CD4-positive, alpha-beta T cell (primary cell): ENCODE measurements around the gene NFATC1. TPM values are rescaled to one million over a fixed set of nuclear protein-coding genes. Genes with fewer than 3 reads are reported as not detected.

Experiments
- ATAC-seq: fragments of 200-7000 bp; cut with Tn5 transposase; one replicate; pipeline ENCODE4 v1.10.0; 2022; ENCODE audit warnings: mild to moderate bottlenecking; ENCODE audit not compliant: poor library complexity
- CTCF ChIA-PET: fragments of 350-600 bp; sonication (Branson Sonifier 250); formaldehyde crosslinking; loops from one replicate; lab custom pipeline; 2021; ENCODE audit warnings: antibody characterized with exemption, inconsistent platforms; lab: Charles Lee
- POLR2A ChIA-PET: fragments of 350-600 bp; sonication (Branson Sonifier 250); formaldehyde crosslinking; loops from one replicate; lab custom pipeline; 2021; ENCODE audit warnings: antibody characterized with exemption, inconsistent platforms; lab: Charles Lee
- DNase-seq, 14 experiments: peaks; one replicate each; pipeline ENCODE4 v3.0.0-alpha.2; 2013 to 2020; ENCODE audit warnings: mixed read lengths in 2 of 14
- H3K27ac ChIP-seq, 2 donors: one replicate each; pipeline versions ENCODE4 v1.5.1 to v1.7.0; 2013; ENCODE audit warnings: low read length in 2 of 2, low read depth in 1 of 2, mild to moderate bottlenecking in 1 of 2
- H3K27me3 ChIP-seq, 2 experiments: 1 replicate in 1 of 2; 2 replicates in 1 of 2; pipeline versions ENCODE4 v1.6.1 to v1.7.0; 2013; ENCODE audit warnings: low read length in 2 of 2, control low read depth in 1 of 2, mild to moderate bottlenecking in 1 of 2, moderate library complexity in 1 of 2; ENCODE audit not compliant: insufficient read depth in 2 of 2, control insufficient read depth in 1 of 2
- H3K36me3 ChIP-seq: one replicate; pipeline ENCODE4 v1.6.1; 2013; ENCODE audit warnings: low read length, control low read depth; ENCODE audit not compliant: insufficient read depth
- H3K4me1 ChIP-seq: one replicate; pipeline ENCODE4 v1.6.1; 2013; ENCODE audit warnings: low read length, control low read depth; ENCODE audit not compliant: insufficient read depth
- H3K4me3 ChIP-seq: one replicate; pipeline ENCODE4 v1.5.1; 2013; ENCODE audit warnings: mild to moderate bottlenecking, low read length, moderate library complexity
- H3K9me3 ChIP-seq, 2 experiments: 1 replicate in 1 of 2; 2 replicates in 1 of 2; pipeline versions ENCODE4 v1.6.1 to v1.7.0; 2013; ENCODE audit warnings: low read length in 2 of 2, mild to moderate bottlenecking in 2 of 2, control low read depth in 1 of 2, moderate library complexity in 1 of 2; ENCODE audit not compliant: control insufficient read depth in 1 of 2, insufficient read depth in 1 of 2
- H3K27ac Mint-ChIP-seq: one replicate; pipeline ENCODE4 v1.8.0; 2020; ENCODE audit warnings: mixed read lengths
- H3K27me3 Mint-ChIP-seq: one replicate; pipeline ENCODE4 v1.8.0; 2021; ENCODE audit warnings: mixed read lengths
- H3K36me3 Mint-ChIP-seq: one replicate; pipeline ENCODE4 v1.8.0; 2021; ENCODE audit warnings: low read depth, mixed read lengths
- H3K4me1 Mint-ChIP-seq: one replicate; pipeline ENCODE4 v1.8.0; 2021; ENCODE audit warnings: low read depth, mixed read lengths
- H3K4me3 Mint-ChIP-seq: one replicate; pipeline ENCODE4 v1.8.0; 2020; ENCODE audit warnings: mild to moderate bottlenecking, mixed read lengths
- H3K9me3 Mint-ChIP-seq: one replicate; pipeline ENCODE4 v1.8.0; 2020; ENCODE audit warnings: mixed read lengths
- intact Hi-C, 2 experiments: fragments of 100-400 bp; cut with DNase I in 1 of 2; cut with micrococcal nuclease in 1 of 2; formaldehyde crosslinking; loops; one replicate each; pipeline versions ENCODE4 v1.15.1 to v1.9.0; 2023 to 2025; cut with DNase I, micrococcal nuclease
- total RNA-seq, 174 experiments: library from RNA in 2 of 174; stranded (reverse) in 2 of 174; gene quantifications; one replicate each; pipeline ENCODE4 v1.2.3 and lab custom pipeline; 2021 to 2026
- TF ChIP-seq, protein P1 (sequence below): fragments of 200-600 bp; IDR thresholded peaks from one replicate; pipeline ENCODE4 v1.8.0; 2022; ENCODE audit warnings: antibody characterized with exemption, mild to moderate bottlenecking

The NFATC1 gene
- total RNA-seq, 2 experiments from 2014 or later, result 107 to 113 TPM

DNA sequence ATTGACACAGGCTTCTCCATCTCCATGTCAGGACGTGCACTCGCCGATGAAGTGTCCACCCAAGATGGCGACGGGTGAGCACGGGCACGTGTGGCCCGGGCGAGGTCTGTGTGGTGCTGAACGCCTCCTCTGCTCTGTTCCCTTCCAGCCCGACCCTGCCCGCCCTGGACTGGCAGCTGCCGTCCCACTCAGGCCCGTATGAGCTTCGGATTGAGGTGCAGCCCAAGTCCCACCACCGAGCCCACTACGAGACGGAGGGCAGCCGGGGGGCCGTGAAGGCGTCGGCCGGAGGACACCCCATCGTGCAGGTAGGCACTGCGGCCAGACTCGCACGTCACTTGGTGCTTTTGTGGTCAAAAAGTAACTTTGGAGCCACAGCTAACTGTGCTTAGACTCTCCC is 37.7 kb downstream of the NFATC1 start:
- DNase-seq (no peak), ATAC-seq (no peak)
- Histone ChIP-seq H3K9me3 (no peaks in the 10 kb centered on the region), H3K27me3 (no peaks in the 10 kb centered on the region), H3K27ac (no peak overlapping the region), H3K36me3 (peaks cover 39% of the 10 kb centered on the region), H3K4me1 (peaks cover 44% of the 10 kb centered on the region), H3K4me3 (no peak overlapping the region)
- no peaks in the 10 kb centered on the region for H3K9me3 Mint-ChIP-seq
- no peaks in the 10 kb centered on the region for H3K27me3 Mint-ChIP-seq
- peaks cover 49% of the 10 kb centered on the region for H3K36me3 Mint-ChIP-seq
- no peak overlapping the region for H3K4me3 Mint-ChIP-seq
- intact Hi-C loops, result no loop called here
- ChIA-PET POLR2A (interaction anchor here (0.9 kb wide), 1 partner anchor 246 kb away, joined by 3 read pairs; no protein-coding TSS in a partner anchor), CTCF (no interaction called here)
- TF ChIP-seq, protein P1, sequence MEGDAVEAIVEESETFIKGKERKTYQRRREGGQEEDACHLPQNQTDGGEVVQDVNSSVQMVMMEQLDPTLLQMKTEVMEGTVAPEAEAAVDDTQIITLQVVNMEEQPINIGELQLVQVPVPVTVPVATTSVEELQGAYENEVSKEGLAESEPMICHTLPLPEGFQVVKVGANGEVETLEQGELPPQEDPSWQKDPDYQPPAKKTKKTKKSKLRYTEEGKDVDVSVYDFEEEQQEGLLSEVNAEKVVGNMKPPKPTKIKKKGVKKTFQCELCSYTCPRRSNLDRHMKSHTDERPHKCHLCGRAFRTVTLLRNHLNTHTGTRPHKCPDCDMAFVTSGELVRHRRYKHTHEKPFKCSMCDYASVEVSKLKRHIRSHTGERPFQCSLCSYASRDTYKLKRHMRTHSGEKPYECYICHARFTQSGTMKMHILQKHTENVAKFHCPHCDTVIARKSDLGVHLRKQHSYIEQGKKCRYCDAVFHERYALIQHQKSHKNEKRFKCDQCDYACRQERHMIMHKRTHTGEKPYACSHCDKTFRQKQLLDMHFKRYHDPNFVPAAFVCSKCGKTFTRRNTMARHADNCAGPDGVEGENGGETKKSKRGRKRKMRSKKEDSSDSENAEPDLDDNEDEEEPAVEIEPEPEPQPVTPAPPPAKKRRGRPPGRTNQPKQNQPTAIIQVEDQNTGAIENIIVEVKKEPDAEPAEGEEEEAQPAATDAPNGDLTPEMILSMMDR, result no peak
- no peak overlapping the region for H3K27ac Mint-ChIP-seq
- peaks cover 43% of the 10 kb centered on the region for H3K4me1 Mint-ChIP-seq

DNA sequence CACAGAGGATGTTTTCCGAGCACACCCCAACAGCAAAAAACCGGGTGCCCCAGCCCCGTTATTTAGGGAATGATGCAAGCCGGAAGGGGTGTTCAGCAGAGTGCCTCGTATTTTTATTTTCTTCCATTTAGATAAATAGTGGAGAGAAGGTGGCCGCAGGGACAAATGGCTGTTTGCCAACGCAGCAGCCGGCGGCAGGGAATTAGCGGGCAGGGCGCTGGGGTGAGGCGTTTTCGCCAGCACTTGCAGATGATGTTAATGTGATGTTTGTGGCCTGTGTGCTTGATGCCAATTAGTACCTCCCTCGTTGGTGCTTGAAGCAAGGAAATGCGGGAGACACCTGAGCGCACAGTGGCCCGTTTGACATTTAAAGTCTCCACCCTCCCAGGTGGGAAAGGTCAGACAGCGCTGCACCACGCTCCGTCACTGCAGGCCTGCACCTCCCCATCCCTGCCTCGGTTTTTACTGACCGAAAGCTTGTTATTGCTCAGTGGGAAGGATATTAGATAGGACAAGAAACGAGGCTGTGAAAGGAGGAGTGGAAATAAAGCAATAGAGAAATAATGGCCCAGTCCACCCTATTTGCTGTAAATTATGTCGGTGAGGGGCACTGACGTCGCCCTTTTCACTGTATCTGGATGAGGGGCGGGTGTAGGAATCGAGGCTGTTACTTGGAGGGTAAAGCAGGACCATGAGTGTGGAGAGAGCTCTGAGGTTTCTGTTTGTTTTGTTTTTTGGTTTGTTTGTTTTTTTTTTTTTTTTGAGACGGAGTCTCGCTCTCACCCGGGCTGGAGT is 39.1 kb downstream of the NFATC1 start:
- Histone ChIP-seq H3K9me3 (no peaks in the 10 kb centered on the region), H3K4me3 (no peak overlapping the region), H3K4me1 (peaks cover 57% of the 10 kb centered on the region), H3K27me3 (no peaks in the 10 kb centered on the region), H3K27ac (no peak overlapping the region), H3K36me3 (peaks cover 46% of the 10 kb centered on the region)
- DNase-seq (no peak), ATAC-seq (no peak)
- H3K36me3 Mint-ChIP-seq, result peaks cover 49% of the 10 kb centered on the region
- peak overlapping the region; percentile 48 for H3K4me3 Mint-ChIP-seq
- H3K27me3 Mint-ChIP-seq, result no peaks in the 10 kb centered on the region
- TF ChIP-seq, protein P1, result no peak
- peak overlapping the region; percentile 79 for H3K27ac Mint-ChIP-seq
- POLR2A ChIA-PET, result no interaction called here
- no peaks in the 10 kb centered on the region for H3K9me3 Mint-ChIP-seq
- intact Hi-C loops, result loop anchor here in 1 of 2 experiments (5.0 kb wide), 1 partner anchor 38 kb away; the partner anchor contains the start of gene NFATC1
- H3K4me1 Mint-ChIP-seq, result peaks cover 45% of the 10 kb centered on the region
- CTCF ChIA-PET, result no interaction called here

DNA sequence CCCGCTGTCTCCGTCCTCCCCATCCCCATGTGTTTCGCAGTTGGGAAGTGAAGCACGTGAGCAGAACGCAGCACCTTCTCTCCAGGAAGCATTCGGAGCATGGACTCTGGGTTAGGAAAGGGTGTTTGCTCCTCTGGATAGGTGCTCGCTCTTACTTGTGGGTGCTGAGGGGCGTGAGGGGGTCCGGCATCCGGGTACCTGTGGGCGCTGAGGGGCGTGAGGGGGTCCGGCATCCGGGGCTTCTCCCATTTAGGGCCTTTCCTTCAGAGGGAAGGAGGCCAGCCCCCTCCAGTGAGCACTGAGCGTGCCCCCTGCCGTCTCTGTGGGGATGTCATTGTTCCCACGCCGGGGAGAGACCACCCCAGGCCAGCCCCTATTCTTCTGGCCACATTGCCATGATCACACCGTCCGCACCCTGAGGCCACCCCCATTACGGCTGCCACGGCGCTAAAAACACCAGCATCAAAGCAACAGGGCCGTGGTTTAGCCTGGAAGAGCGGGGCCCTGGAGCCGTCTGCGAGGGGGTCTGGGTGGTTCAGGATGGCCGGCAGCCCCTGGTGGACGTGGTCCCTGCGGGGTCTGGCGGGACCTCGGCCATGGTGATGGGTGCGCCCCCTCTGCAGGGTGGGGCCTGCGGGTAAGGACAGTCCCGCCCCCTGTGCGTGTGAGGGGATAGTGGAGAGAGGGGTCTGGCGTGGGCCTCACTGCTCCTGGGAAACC is 41.0 kb downstream of the NFATC1 start:
- Histone ChIP-seq H3K4me3 (no peak overlapping the region), H3K9me3 (no peaks in the 10 kb centered on the region), H3K36me3 (peaks cover 61% of the 10 kb centered on the region), H3K27me3 (no peaks in the 10 kb centered on the region), H3K4me1 (peaks cover 69% of the 10 kb centered on the region), H3K27ac (no peak overlapping the region)
- ChIA-PET CTCF (no interaction called here), POLR2A (no interaction called here)
- H3K9me3 Mint-ChIP-seq, result no peaks in the 10 kb centered on the region
- H3K36me3 Mint-ChIP-seq, result peaks cover 64% of the 10 kb centered on the region
- no peaks in the 10 kb centered on the region for H3K27me3 Mint-ChIP-seq
- no peak for ATAC-seq
- no peak for DNase-seq
- intact Hi-C loops, result loop anchor here in 1 of 2 experiments (5.0 kb wide), 1 partner anchor 39 kb away; the partner anchor contains the start of gene NFATC1
- H3K4me1 Mint-ChIP-seq, result peaks cover 62% of the 10 kb centered on the region
- TF ChIP-seq, protein P1, result no peak
- H3K4me3 Mint-ChIP-seq, result no peak overlapping the region
- H3K27ac Mint-ChIP-seq, result no peak overlapping the region
